Measurements from ENCODE around the gene RNU7-1. TPM values are rescaled to one million over a fixed set of nuclear protein-coding genes. Genes with fewer than 3 reads are reported as not detected.
A peak's percentile ranks its signal among the peaks of the same experiment; 100 is the strongest.

Gene RNU7-1
- total and polyA plus RNA-seq, 2 donors (not counting 1 experiment from before 2014, with no cell fraction given): not detected

DNA sequence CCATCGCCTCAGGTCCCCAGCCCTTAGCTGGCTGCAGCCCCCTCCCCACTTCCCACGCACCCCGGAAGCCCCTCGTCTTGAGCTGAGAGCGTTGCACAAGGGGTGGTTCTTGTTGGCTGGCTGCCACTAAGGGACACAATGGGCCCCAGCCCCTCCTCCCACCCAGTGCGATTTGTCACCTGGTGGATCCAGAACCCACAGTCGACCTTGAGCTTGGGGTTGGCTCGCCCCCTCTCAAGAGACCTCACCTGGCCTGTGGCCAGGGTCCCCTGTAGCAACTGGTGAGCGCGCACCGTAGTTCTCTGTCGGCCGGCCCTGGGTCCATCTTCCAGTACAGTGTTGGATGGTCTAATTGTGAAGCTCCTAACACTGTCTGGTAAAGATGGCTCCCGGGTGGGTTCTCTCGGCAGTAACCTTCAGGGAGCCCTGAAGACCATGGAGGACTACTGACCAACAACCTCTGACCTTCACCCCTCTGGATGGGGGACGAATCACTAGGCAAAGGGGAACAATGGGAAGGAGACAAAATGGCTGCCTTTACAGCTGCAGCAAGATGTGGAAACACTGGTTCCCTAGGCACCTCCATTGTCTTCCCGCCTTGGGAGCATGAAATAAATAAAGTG is 20.3 kb downstream of the RNU7-1 start:
- 91% methylated on average over 15 of the region's 17 CpGs for WGBS (ENCODE audit: insufficient coverage)
- POLR2A ChIA-PET: interaction anchor here (1.4 to 18.2 kb wide), 3 partner anchors 9 to 37 kb away, joined by 3 to 662 read pairs (median 9); partner anchors contain the start of genes C12orf57, PTPN6 and RNU7-1
- intact Hi-C loops (cut with micrococcal nuclease): no loop called here
- no peak overlapping the region for H3K4me3 ChIP-seq (ENCODE audit: control extremely low read depth in 1 of 5, extremely low read depth in 1 of 5, insufficient read depth in 1 of 5, low read depth in 2 of 5, low read length in 4 of 5)
- CTCF ChIA-PET: interaction anchor here (1.0 to 13.5 kb wide), 10 partner anchors 8 to 155 kb away, joined by 3 to 944 read pairs (median 5); partner anchors contain the start of genes C12orf57, LPCAT3, PTPN6 and RNU7-1
- DNase-seq (no peak), ATAC-seq (ENCODE audit: low read depth) (no peak)
- Mint-ChIP-seq H3K4me3 (no peak overlapping the region), H3K27me3 (no peaks in the 10 kb centered on the region), H3K27ac (peak overlapping the region; percentile 91), H3K4me1 (peaks cover 64% of the 10 kb centered on the region), H3K9me3 (ENCODE audit: insufficient read depth) (no peaks in the 10 kb centered on the region)
- peaks cover 0 to 69% of the 10 kb centered on the region in 2 experiments for H3K36me3 ChIP-seq (replicated peaks in 1 of 2; ENCODE audit: control extremely low read depth in 1 of 2, control insufficient read depth in 1 of 2, extremely low read depth in 1 of 2, insufficient read depth in 2 of 2, low read length in 1 of 2)
- H4K20me1 ChIP-seq (ENCODE audit: control insufficient read depth, insufficient read depth, low read length, poor library complexity, severe bottlenecking): peaks cover 14% of the 10 kb centered on the region
- peaks cover 61 to 69% of the 10 kb centered on the region in 2 donors for H3K4me1 ChIP-seq (ENCODE audit: control insufficient read depth in 2 of 2, insufficient read depth in 2 of 2, low read length in 2 of 2)
- peaks cover 37% of the 10 kb centered on the region for H3K79me2 ChIP-seq (ENCODE audit: control insufficient read depth, insufficient read depth, low read length)
- TF ChIP-seq, protein P1, sequence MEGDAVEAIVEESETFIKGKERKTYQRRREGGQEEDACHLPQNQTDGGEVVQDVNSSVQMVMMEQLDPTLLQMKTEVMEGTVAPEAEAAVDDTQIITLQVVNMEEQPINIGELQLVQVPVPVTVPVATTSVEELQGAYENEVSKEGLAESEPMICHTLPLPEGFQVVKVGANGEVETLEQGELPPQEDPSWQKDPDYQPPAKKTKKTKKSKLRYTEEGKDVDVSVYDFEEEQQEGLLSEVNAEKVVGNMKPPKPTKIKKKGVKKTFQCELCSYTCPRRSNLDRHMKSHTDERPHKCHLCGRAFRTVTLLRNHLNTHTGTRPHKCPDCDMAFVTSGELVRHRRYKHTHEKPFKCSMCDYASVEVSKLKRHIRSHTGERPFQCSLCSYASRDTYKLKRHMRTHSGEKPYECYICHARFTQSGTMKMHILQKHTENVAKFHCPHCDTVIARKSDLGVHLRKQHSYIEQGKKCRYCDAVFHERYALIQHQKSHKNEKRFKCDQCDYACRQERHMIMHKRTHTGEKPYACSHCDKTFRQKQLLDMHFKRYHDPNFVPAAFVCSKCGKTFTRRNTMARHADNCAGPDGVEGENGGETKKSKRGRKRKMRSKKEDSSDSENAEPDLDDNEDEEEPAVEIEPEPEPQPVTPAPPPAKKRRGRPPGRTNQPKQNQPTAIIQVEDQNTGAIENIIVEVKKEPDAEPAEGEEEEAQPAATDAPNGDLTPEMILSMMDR (IDR thresholded peaks at IDR 0.05): no peak
- no peak for TF ChIP-seq EZH2 (IDR thresholded peaks at IDR 0.05; ENCODE audit: borderline replicate concordance, insufficient read depth, low read depth, low read length, poor library complexity, severe bottlenecking)
- no peak overlapping the region for H2AFZ ChIP-seq (ENCODE audit: insufficient read depth, low read depth, low read length, poor library complexity, severe bottlenecking)
- H3K9me3 ChIP-seq (ENCODE audit: control extremely low read depth in 1 of 3, control insufficient read depth in 2 of 3, insufficient read depth in 1 of 3, low read length in 2 of 3): no peaks in the 10 kb centered on the region
- peak overlapping the region in 1 of 2 donors; percentile 63 for H3K27ac ChIP-seq (ENCODE audit: low read length in 2 of 2)
- H3K4me2 ChIP-seq (replicated peaks; ENCODE audit: low read depth, low read length, poor library complexity, severe bottlenecking): no peak overlapping the region
- no peaks in the 10 kb centered on the region for H3K27me3 ChIP-seq (replicated peaks in 1 of 4; ENCODE audit: control extremely low read depth in 1 of 4, control insufficient read depth in 3 of 4, insufficient read depth in 4 of 4, low read length in 3 of 4)
- no peak overlapping the region for H3K9ac ChIP-seq (ENCODE audit: low read length)

DNA sequence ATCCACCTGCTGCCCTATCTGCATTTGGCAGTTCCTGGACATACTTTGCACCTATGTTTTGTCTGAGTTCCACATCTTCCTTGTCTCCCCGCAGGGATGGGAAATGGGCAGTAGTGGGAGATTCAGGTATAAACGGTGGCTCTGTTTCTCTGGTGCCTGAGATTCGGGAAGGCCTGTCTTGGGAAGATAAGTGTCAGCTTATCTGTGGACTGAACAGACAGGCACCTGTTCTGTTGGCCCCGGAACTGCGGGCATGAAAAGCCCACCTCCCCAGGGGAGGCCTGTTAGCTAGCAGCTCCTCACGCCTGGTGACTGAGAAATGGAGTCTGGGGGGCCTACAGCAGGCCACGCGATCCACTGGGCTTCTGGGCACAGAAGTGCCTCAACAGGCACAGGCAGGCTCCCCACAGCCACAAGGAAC is 21.0 kb downstream of the RNU7-1 start:
- ATAC-seq (ENCODE audit: low read depth): no peak

More for the DNA sequence above, 21.0 kb downstream of the RNU7-1 start:
- Histone ChIP-seq H3K9me3 (ENCODE audit: control extremely low read depth in 1 of 3, control insufficient read depth in 2 of 3, insufficient read depth in 1 of 3, low read length in 2 of 3) (no peaks in the 10 kb centered on the region), H3K36me3 (replicated peaks in 1 of 2; ENCODE audit: control extremely low read depth in 1 of 2, control insufficient read depth in 1 of 2, extremely low read depth in 1 of 2, insufficient read depth in 2 of 2, low read length in 1 of 2) (peaks cover 0 to 67% of the 10 kb centered on the region in 2 experiments), H3K27ac (ENCODE audit: low read length in 2 of 2) (peak overlapping the region; percentile 30 to 63), H4K20me1 (ENCODE audit: control insufficient read depth, insufficient read depth, low read length, poor library complexity, severe bottlenecking) (peaks cover 14% of the 10 kb centered on the region), H2AFZ (ENCODE audit: insufficient read depth, low read depth, low read length, poor library complexity, severe bottlenecking) (no peak overlapping the region), H3K4me1 (ENCODE audit: control insufficient read depth in 2 of 2, insufficient read depth in 2 of 2, low read length in 2 of 2) (peaks cover 60 to 69% of the 10 kb centered on the region in 2 donors), H3K27me3 (replicated peaks in 1 of 4; ENCODE audit: control extremely low read depth in 1 of 4, control insufficient read depth in 3 of 4, insufficient read depth in 4 of 4, low read length in 3 of 4) (no peaks in the 10 kb centered on the region), H3K4me3 (ENCODE audit: control extremely low read depth in 1 of 5, extremely low read depth in 1 of 5, insufficient read depth in 1 of 5, low read depth in 2 of 5, low read length in 4 of 5) (no peak overlapping the region), H3K4me2 (replicated peaks; ENCODE audit: low read depth, low read length, poor library complexity, severe bottlenecking) (peak overlapping the region; percentile 36), H3K9ac (ENCODE audit: low read length) (no peak overlapping the region), H3K79me2 (ENCODE audit: control insufficient read depth, insufficient read depth, low read length) (peaks cover 36% of the 10 kb centered on the region)
- TF ChIP-seq, protein P1 (IDR thresholded peaks at IDR 0.05): no peak
- TF ChIP-seq EZH2 (IDR thresholded peaks at IDR 0.05; ENCODE audit: borderline replicate concordance, insufficient read depth, low read depth, low read length, poor library complexity, severe bottlenecking): no peak
- CTCF ChIA-PET: interaction anchor here (0.9 to 13.5 kb wide), 16 partner anchors 9 to 154 kb away, joined by 3 to 944 read pairs (median 6); partner anchors contain the start of genes C12orf57, C1RL, LPCAT3 and PTPN6
- no peaks in the 10 kb centered on the region for H3K27me3 Mint-ChIP-seq
- no peaks in the 10 kb centered on the region for H3K9me3 Mint-ChIP-seq (ENCODE audit: insufficient read depth)
- no peak overlapping the region for H3K4me3 Mint-ChIP-seq
- WGBS (ENCODE audit: insufficient coverage): 71% methylated on average over 8 of the region's 8 CpGs
- intact Hi-C loops (cut with micrococcal nuclease): loop anchor here (1.0 kb wide), 3 partner anchors 20 to 95 kb away; partner anchors contain the start of gene C12orf57
- POLR2A ChIA-PET: interaction anchor here (0.6 to 18.2 kb wide), 4 partner anchors 9 to 94 kb away, joined by 3 to 662 read pairs (median 4); partner anchors contain the start of genes C12orf57, PTPN6, RNU7-1 and SPSB2
- DNase-seq: no peak
- peak overlapping the region; percentile 91 for H3K27ac Mint-ChIP-seq
- H3K4me1 Mint-ChIP-seq: peaks cover 63% of the 10 kb centered on the region

Data from B cell (primary cell).